Testis (tissue), 3 donors: ENCODE data around the gene ENPP7. TPM values are rescaled to one million over a fixed set of nuclear protein-coding genes. Genes with fewer than 3 reads are reported as not detected.

Experiments used
- DNase-seq: peaks from one replicate; pipeline ENCODE4 v3.0.0-alpha.2; 2019
- H3K27ac ChIP-seq, 2 donors: fragments of 200-600 bp; sonication (generic); one replicate each; pipeline ENCODE4 v1.5.1; 2019
- H3K27me3 ChIP-seq: fragments of 200-600 bp; sonication (generic); one replicate; pipeline ENCODE4 v1.5.1; 2019
- H3K36me3 ChIP-seq: fragments of 200-600 bp; sonication (generic); one replicate; pipeline ENCODE4 v1.5.1; 2017; ENCODE audit warnings: low read depth; ENCODE audit errors: missing control alignments
- H3K4me1 ChIP-seq: fragments of 200-600 bp; sonication (generic); one replicate; pipeline ENCODE4 v1.5.1; 2019
- H3K4me3 ChIP-seq, 2 donors: fragments of 200-600 bp; sonication (generic); one replicate each; pipeline ENCODE4 v1.5.1; 2017 to 2019
- H3K9me3 ChIP-seq: fragments of 200-600 bp; sonication (generic); one replicate; pipeline ENCODE4 v1.5.1; 2017
- POLR2A ChIP-seq: fragments of 450-650 bp; IDR thresholded peaks from one replicate; pipeline ENCODE4 v1.6.1; 2017; ENCODE audit warnings: antibody characterized with exemption, mild to moderate bottlenecking, moderate library complexity
- WGBS, 2 donors: methylation state at CpG; one replicate each; pipeline ENCODE4 v1.1.5; 2018; 5-methylcytosine and 5-hydroxymethylcytosine counted together
- intact Hi-C: fragments of 100-400 bp; cut with DNase I; formaldehyde crosslinking; loops from one replicate; pipeline ENCODE4 v1.15.1; 2023; ENCODE audit warnings: low total_unique reads
- polyA plus RNA-seq: library from polyadenylated mRNA; stranded (reverse); fragments of 350-450 nt; fragmentation: Illumina TruSeq; extraction: RNeasy Lipid Tissue Mini Kit (QIAGEN cat#74804); gene quantifications from one replicate; pipeline ENCODE4 v1.2.3, GENCODE V29; 2014; ENCODE audit warnings: low read depth, low replicate concordance; ENCODE audit not compliant: insufficient read depth
- total RNA-seq, 2 donors: library from RNA; depleted of rRNA; stranded (reverse); fragments of >200 nt; gene quantifications; one replicate each; pipeline ENCODE4 v1.2.3, GENCODE V29; 2016
- TF ChIP-seq, protein P1 (sequence below), 3 experiments: fragments of 450-650 bp in 2 of 3; fragments of 200-600 bp in 1 of 3; sonication (generic) in 1 of 3; IDR thresholded peaks; one replicate each; pipeline ENCODE4 v1.5.1; 2016 to 2019; ENCODE audit warnings: antibody characterized with exemption in 3 of 3, mild to moderate bottlenecking in 2 of 3, moderate library complexity in 1 of 3

ENPP7 gene
- total and polyA plus RNA-seq, 3 donors from 2014 or later: 0.12 to 0.24 TPM; not detected in 1

GRCh38 chr17:79777120-79777893 is 46.6 kb downstream of the ENPP7 start:
- peak; percentile 47 for DNase-seq
- H3K27me3 ChIP-seq: no peaks in the 10 kb centered on the region

DNA sequence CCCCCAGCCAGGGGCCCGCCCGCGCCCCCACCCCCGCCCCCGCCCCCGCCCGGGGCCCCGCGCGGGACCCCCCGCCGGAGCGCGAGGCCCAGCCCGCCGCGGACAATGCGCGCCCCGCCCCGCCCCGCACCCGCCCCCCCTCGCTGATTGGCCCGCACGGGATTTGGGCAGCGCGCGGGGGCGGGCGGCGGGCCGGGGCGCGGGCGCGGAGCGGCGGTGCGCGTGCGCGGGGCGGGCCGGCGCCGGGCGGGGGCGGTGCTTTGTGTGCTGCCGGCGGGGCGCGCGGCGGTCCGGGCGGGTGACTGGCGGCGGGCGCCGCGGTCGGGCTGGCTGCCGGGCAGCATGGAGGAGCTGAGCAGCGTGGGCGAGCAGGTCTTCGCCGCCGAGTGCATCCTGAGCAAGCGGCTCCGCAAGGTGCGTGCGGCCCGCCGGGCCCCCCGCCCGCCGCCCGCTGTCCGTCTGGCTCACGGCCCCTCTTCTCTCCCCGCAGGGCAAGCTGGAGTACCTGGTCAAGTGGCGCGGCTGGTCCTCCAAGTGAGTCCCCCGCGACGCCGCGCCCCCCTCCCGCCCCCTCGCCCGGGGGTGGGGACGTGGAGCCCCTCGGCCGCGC is 47.3 kb downstream of the ENPP7 start, which contains the start of gene CBX2:
Gene CBX2, plus strand, starts transcription at position 255 of the 610 bp plus-strand sequence. Its CDS starts 88 bp downstream, at position 343.
- Histone ChIP-seq H3K9me3 (no peaks in the 10 kb centered on the region), H3K4me1 (peaks cover 4% of the 10 kb centered on the region), H3K4me3 (peak within 1 kb of the TSS; percentile 58 to 61), H3K27ac (peak within 1 kb of the TSS in 1 of 2 donors; percentile 77), H3K27me3 (no peaks in the 10 kb centered on the region), H3K36me3 (no peaks in the 10 kb centered on the region)
- DNase-seq: peak; percentile 79
- WGBS, 2 donors: 3% methylated on average over 38 of the region's 96 CpGs; no CpG with 5 or more reads in 1 of the 2 donors
- TF ChIP-seq, protein P1, sequence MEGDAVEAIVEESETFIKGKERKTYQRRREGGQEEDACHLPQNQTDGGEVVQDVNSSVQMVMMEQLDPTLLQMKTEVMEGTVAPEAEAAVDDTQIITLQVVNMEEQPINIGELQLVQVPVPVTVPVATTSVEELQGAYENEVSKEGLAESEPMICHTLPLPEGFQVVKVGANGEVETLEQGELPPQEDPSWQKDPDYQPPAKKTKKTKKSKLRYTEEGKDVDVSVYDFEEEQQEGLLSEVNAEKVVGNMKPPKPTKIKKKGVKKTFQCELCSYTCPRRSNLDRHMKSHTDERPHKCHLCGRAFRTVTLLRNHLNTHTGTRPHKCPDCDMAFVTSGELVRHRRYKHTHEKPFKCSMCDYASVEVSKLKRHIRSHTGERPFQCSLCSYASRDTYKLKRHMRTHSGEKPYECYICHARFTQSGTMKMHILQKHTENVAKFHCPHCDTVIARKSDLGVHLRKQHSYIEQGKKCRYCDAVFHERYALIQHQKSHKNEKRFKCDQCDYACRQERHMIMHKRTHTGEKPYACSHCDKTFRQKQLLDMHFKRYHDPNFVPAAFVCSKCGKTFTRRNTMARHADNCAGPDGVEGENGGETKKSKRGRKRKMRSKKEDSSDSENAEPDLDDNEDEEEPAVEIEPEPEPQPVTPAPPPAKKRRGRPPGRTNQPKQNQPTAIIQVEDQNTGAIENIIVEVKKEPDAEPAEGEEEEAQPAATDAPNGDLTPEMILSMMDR (IDR thresholded peaks at IDR 0.05): no peak
- TF ChIP-seq POLR2A: no peak
- intact Hi-C loops: no loop called here

More at GRCh38 chr17:79777120-79777893, 46.6 kb downstream of the ENPP7 start:
- Histone ChIP-seq H3K36me3 (no peaks in the 10 kb centered on the region), H3K4me3 (peak overlapping the region; percentile 53 to 61), H3K4me1 (peaks cover 4% of the 10 kb centered on the region), H3K9me3 (no peaks in the 10 kb centered on the region), H3K27ac (peak overlapping the region in 1 of 2 donors; percentile 77)
- TF ChIP-seq, protein P1 (IDR thresholded peaks at IDR 0.05): no peak
- TF ChIP-seq POLR2A: no peak
- WGBS, 2 donors: 4 to 5% methylated on average over 33 to 51 of the region's 51 CpGs
- intact Hi-C loops: no loop called here

- TF ChIP-seq, protein P1 (IDR thresholded peaks at IDR 0.05): no peak
- TF ChIP-seq POLR2A: no peak
- H3K27ac ChIP-seq: no peak overlapping the region
- WGBS, 2 donors: 1% methylated on average over 31 to 49 of the region's 49 CpGs
- no peaks in the 10 kb centered on the region for H3K27me3 ChIP-seq
- no peak for DNase-seq
- H3K4me3 ChIP-seq: peak overlapping the region; percentile 58 to 61
- H3K9me3 ChIP-seq: no peaks in the 10 kb centered on the region
- intact Hi-C loops: no loop called here
- peaks cover 4% of the 10 kb centered on the region for H3K4me1 ChIP-seq
- no peaks in the 10 kb centered on the region for H3K36me3 ChIP-seq
These were observed 47.9 kb downstream of the ENPP7 start for GRCh38 chr17:79778504-79779083.

GRCh38 chr17:79779084-79779529 is 48.4 kb downstream of the ENPP7 start:
- peak overlapping the region; percentile 58 to 61 for H3K4me3 ChIP-seq
- no peaks in the 10 kb centered on the region for H3K36me3 ChIP-seq
- peaks cover 4% of the 10 kb centered on the region for H3K4me1 ChIP-seq
- intact Hi-C loops: no loop called here
- DNase-seq: peak; percentile 54
- H3K27me3 ChIP-seq: no peaks in the 10 kb centered on the region
- H3K9me3 ChIP-seq: no peaks in the 10 kb centered on the region
- TF ChIP-seq, protein P1 (IDR thresholded peaks at IDR 0.05): no peak
- no peak for TF ChIP-seq POLR2A
- 7% methylated on average over 17 of the region's 17 CpGs; no CpG with 5 or more reads in 1 of the 2 donors for WGBS, 2 donors
- H3K27ac ChIP-seq: no peak overlapping the region
